ENCODE measurements around the gene FREM3.
"Not testable (repeated sequence)": the region's sequence is repeated elsewhere in the genome, so short reads cannot be mapped to it uniquely, and the experiment has no call there.

Gene FREM3

GRCh38 chr4:143700416-143701352, at the start of gene FREM3:
Gene FREM3, minus strand, starts transcription at chr4:143700675. Its CDS starts 0 bp downstream, at chr4:143700675.
- DNase-seq (ENCODE audit: low read depth), result peak; percentile 30

GRCh38 chr4:143745874-143746273, 45.4 kb upstream of the FREM3 start:
- no peak for DNase-seq (ENCODE audit: low read depth)

DNA sequence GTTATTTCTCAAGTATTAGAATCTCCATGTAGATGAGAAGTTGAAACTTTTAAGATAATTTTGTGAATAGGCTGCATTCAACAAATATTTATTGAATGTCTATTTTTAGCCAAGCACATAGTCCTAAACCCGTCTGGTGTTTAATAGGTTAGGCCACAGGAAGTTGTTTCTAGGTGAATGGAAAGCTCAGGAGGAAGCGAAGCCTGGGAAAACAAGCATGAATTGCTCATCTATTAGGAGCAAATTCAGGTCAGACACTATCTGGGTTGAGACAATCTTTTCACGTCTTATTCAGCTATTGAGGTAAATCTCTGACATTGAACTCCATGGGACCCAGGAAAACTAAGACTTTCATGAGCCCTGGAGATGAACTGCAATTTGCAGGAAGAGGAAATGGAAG, 43.1 kb upstream of the FREM3 start:
- no peak for DNase-seq (ENCODE audit: low read depth)

- no peak for DNase-seq (ENCODE audit: low read depth)
Measured at GRCh38 chr4:143742834-143743233, 42.4 kb upstream of the FREM3 start.

- no peak for DNase-seq (ENCODE audit: low read depth)
Measured at GRCh38 chr4:143736861-143737260, 36.4 kb upstream of the FREM3 start.

DNA sequence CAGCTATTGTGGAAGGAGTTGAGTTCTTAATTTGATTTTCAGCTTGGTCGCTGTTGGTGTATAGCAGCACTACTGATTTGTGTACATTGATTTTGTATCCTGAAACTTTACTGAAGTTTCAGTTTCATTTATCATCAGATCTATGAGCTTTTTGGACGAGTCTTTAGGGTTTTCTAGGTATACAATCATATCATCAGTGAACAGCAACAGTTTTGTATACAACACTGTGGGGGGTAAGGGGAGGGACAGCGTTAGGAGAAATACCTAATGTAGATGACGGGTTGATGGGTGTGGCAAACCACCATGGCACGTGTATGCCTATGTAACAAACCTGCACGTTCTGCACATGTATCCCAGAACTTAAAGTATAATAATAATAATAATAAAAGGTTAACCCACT, 35.6 kb upstream of the FREM3 start:
- DNase-seq (ENCODE audit: low read depth), result not testable (repeated sequence)

- DNase-seq (ENCODE audit: low read depth), result no peak
Measured at GRCh38 chr4:143728166-143728565, 27.7 kb upstream of the FREM3 start.

- DNase-seq (ENCODE audit: low read depth), result no peak
Measured at GRCh38 chr4:143726714-143727113, 26.2 kb upstream of the FREM3 start.

DNA sequence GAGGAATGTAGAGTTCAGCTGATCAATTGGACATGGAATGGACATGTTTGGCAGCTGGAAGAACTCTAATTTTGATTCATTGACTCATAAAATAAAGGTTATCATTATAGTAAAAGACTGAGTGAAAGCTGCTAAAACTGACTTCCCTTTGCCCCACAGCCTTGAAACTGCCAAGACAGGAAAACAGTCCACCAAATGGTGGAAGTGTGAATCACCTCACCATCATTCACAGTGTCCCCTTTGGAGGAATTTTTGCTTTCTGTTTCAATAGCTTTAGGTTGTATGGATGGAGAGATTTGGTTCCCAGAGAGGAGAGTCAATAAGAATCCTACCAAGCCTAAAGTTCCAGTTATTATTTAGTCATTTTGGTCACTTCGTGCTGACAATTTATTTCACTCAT, 20.8 kb upstream of the FREM3 start:
- DNase-seq (ENCODE audit: low read depth), result no peak

DNA sequence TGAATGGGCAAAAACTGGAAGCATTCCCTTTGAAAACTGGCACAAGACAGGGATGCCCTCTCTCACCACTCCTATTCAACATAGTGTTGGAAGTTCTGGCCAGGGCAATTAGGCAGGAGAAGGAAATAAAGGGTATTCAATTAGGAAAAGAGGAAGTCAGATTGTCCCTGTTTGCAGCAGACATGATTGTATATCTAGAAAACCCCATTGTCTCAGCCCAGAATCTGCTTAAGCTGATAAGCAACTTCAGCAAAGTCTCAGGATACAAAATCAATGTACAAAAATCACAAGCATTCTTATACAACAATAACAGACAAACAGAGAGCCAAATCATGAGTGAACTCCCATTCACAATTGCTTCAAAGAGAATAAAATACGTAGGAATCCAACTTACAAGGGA, 18.3 kb upstream of the FREM3 start:
- DNase-seq (ENCODE audit: low read depth), result not testable (repeated sequence)

DNA sequence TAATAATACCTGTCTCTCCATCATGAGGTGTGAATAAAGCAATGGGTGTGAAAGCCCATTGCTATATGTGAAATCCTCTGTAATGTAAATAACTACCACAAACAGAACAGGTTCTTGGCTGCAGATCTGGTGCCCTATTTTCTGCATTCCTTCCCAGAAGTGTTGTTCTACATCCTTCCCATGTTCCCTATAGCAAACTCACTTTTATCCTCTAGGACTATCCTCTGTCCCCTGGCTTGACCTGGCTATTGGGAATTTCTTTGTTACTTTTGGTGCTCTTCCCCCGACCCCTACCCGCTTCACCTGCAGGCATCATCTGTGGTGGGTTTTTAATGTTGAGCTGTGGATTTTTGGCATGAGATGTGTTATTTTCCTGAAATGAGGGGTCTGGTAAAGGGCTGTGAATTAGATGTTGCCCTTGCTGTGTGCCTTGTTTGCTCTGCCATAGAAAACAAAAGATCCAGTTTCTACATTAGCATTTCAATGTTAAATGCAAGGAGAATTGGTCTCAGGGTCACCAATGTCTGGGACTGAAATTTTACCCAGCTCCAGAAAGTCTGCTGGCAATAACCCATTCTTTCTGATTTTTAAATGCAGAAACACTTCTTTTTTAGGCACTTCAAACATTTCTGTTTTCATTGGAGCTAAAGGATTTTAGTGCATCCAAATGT, 13.6 kb upstream of the FREM3 start:
- no peak for DNase-seq (ENCODE audit: low read depth)

DNA sequence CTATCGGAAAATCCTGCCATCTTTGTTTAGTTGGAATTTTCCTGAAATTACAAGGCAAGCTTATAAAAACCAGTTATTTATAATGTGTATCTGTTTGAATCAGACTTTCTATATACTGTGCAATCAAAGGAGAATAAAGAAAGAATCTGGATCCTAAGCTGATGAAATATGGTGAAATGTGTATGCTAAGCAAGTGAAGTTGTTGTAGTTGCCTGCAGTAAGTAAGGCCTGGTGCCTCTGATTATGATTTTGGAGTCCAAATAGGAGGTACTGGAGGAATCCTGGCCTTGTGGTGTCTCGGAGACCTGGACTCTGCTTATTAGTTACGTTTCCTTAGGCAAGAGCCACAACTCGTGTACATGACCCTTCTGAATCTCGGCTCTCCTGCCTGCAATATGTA, 13.1 kb upstream of the FREM3 start:
- DNase-seq (ENCODE audit: low read depth), result no peak

DNA sequence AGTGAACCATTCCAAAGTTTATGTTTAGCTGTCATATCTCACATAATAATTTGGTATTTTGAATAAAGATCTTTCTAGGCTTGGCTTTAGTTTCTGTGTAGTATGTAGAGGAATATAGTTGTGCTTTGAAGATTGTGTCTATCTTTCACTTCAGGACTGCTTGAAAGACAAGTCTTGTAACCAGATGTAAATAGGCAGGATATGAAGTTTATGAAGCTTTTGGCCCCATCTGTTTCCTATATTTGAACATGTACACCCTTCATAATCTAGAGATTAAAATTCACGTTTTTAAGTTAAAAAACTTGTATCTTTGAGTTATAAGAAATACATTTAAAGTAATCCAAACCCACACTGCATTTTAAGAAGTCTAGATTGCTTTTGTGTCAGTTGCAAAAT, 11.7 kb upstream of the FREM3 start:
- no peak for DNase-seq (ENCODE audit: low read depth)

GRCh38 chr4:143711543-143712154, 11.2 kb upstream of the FREM3 start:
- DNase-seq (ENCODE audit: low read depth), result no peak

DNA sequence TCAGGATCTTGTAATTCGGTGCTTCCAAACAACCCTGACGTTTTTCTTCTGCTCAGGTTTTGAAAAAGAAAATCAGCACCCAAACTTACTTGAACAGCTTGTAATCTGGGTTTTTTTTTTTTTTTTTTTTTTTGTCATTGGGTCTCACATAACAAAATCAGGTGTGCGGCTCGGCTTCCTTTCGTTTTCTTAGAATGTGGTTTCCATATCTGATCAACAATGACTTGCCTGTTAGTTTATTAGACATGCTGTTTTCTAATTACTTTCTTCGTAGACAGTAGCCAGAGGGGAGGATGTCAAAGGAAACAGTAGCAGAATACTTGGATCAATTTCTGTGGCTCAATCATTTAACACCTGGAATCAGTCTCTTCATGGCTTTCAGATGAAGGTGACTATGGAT, 890 bp upstream of the FREM3 start:
- DNase-seq (ENCODE audit: low read depth), result no peak

GRCh38 chr4:143700046-143700415, 444 bp downstream of the FREM3 start:
- DNase-seq (ENCODE audit: low read depth), result no peak

DNA sequence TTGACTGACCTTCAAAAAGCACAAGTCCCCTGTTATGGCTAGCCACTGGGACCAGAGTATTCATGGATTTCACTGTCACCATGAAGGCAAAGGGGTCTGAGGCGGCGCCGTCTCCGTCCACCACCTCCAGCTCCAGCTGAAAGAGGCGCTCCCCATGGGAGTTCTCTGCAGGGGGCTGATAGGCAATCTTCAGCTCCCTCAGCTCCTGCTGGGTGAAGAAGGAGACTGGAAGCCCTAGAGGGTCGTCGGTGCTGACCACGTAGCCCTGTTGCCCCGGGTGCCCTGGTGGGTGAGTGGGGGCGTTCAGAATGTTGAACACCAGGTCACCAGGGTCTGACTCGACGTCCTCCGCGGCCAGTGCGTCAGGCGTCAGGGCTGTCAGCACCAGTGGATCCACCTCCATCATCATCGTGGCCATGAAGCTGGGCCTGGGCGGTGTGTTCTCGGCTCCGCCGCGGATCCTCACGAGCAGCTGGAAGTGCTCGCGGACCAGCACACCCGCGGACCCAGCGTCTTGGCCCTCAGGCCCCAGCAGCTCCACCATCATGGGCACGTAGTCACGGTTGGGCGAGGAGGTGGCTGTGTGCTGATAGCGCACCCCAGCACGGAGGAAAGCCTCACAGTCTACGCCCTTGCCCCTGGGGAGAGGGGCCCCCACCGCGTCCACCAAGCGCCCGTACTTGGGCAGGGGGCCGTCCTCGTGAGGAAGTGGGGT, 987 bp downstream of the FREM3 start:
- no peak for DNase-seq (ENCODE audit: low read depth)

- no peak for DNase-seq (ENCODE audit: low read depth)
Measured at GRCh38 chr4:143693856-143694255, 6.6 kb downstream of the FREM3 start.

- DNase-seq (ENCODE audit: low read depth), result no peak
Measured at GRCh38 chr4:143692241-143692640, 8.2 kb downstream of the FREM3 start.

- DNase-seq (ENCODE audit: low read depth), result no peak
Measured at GRCh38 chr4:143679434-143679833, 21.0 kb downstream of the FREM3 start.

DNA sequence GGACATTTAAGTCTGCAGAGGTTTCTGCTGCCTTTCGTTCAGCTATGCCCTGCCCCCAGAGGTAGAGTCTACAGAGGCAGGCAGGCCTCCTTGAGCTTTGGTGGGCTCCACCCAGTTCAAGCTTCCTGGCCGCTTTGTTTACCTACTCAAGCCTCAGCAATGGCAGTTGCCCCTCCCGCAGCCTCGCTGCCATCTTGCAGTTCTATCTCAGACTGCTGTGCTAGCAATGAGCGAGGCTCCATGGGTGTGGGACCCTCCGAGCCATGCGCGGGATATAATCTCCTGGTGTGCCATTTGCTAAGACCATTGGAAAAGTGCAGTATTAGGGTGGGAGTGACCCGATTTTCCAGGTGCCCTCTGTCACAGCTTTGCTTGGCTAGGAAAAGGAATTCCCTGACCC, 26.8 kb downstream of the FREM3 start:
- DNase-seq (ENCODE audit: low read depth), result not testable (repeated sequence)

- no peak for DNase-seq (ENCODE audit: low read depth)
Measured at GRCh38 chr4:143668930-143669552, 31.4 kb downstream of the FREM3 start.

Measured in CMK (cell line).